KG1 (cell line): ENCODE measurements around the gene DPP6.
"Not testable (repeated sequence)": the region's sequence is repeated elsewhere in the genome, so short reads cannot be mapped to it uniquely, and the experiment has no call there.

Experiments used
- DNase-seq: peaks from one replicate; lab custom pipeline; 2025; lab: John Stamatoyannopoulos, UW

Gene DPP6

GRCh38 chr7:154051643-154052529 lies at the start of gene DPP6:
TSS of gene DPP6 (plus strand) at chr7:154052398.
- DNase-seq, result not testable (repeated sequence)

- not testable (repeated sequence) for DNase-seq
These were observed 42.7 kb upstream of the DPP6 start for GRCh38 chr7:154009423-154009911.

- not testable (repeated sequence) for DNase-seq
These were observed 41.3 kb upstream of the DPP6 start for GRCh38 chr7:154010726-154011568.

- DNase-seq, result not testable (repeated sequence)
These were observed 39.4 kb upstream of the DPP6 start for GRCh38 chr7:154012800-154013199.

GRCh38 chr7:154015636-154016035 lies 36.6 kb upstream of the DPP6 start:
- DNase-seq, result not testable (repeated sequence)

GRCh38 chr7:154018354-154018753 lies 33.8 kb upstream of the DPP6 start:
- not testable (repeated sequence) for DNase-seq

GRCh38 chr7:154027805-154028204 lies 24.4 kb upstream of the DPP6 start:
- not testable (repeated sequence) for DNase-seq

GRCh38 chr7:154030476-154031080 lies 21.6 kb upstream of the DPP6 start:
- DNase-seq, result not testable (repeated sequence)

GRCh38 chr7:154039466-154040165 lies 12.6 kb upstream of the DPP6 start:
- DNase-seq, result not testable (repeated sequence)

GRCh38 chr7:154050394-154050793 lies 1.8 kb upstream of the DPP6 start:
- DNase-seq, result not testable (repeated sequence)

- not testable (repeated sequence) for DNase-seq
These were observed 1.1 kb upstream of the DPP6 start for GRCh38 chr7:154051006-154051642.

GRCh38 chr7:154052530-154053252 lies 493 bp downstream of the DPP6 start:
- not testable (repeated sequence) for DNase-seq

- not testable (repeated sequence) for DNase-seq
These were observed 1.5 kb downstream of the DPP6 start for GRCh38 chr7:154053466-154054312.

- not testable (repeated sequence) for DNase-seq
These were observed 2.5 kb downstream of the DPP6 start for GRCh38 chr7:154054664-154055063.

- peak; percentile 1 for DNase-seq
These were observed 3.4 kb downstream of the DPP6 start for GRCh38 chr7:154055491-154056106.

GRCh38 chr7:154058783-154059182 lies 6.6 kb downstream of the DPP6 start:
- DNase-seq, result not testable (repeated sequence)

GRCh38 chr7:154060551-154060950 lies 8.4 kb downstream of the DPP6 start:
- DNase-seq, result not testable (repeated sequence)

GRCh38 chr7:154071833-154072232 lies 19.6 kb downstream of the DPP6 start:
- not testable (repeated sequence) for DNase-seq
